ENCODE measurements around the gene SLC28A1.
"Not testable (repeated sequence)": the region's sequence is repeated elsewhere in the genome, so short reads cannot be mapped to it uniquely, and the experiment has no call there.

The SLC28A1 gene

DNA sequence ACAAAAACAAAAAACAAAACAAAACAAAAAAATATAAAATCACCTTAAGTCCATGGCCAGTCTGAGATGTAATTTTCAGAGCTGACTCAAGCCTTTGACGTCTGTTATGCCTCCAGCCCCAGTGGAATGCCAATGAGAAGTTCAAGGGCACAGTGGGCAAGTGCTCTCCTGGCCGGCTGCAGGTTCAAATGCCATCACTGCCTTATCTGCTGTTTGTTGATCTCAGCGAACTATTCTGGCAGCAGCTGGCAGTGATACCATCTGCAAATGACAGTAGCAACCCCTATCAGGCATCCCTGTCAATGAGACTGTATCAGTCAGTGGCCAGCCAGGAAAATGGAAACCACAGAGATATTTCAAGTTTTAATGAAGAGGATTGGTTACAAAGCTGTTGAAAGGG lies 86.4 kb downstream of the SLC28A1 start:
- DNase-seq (ENCODE audit: low spot score): no peak

DNA sequence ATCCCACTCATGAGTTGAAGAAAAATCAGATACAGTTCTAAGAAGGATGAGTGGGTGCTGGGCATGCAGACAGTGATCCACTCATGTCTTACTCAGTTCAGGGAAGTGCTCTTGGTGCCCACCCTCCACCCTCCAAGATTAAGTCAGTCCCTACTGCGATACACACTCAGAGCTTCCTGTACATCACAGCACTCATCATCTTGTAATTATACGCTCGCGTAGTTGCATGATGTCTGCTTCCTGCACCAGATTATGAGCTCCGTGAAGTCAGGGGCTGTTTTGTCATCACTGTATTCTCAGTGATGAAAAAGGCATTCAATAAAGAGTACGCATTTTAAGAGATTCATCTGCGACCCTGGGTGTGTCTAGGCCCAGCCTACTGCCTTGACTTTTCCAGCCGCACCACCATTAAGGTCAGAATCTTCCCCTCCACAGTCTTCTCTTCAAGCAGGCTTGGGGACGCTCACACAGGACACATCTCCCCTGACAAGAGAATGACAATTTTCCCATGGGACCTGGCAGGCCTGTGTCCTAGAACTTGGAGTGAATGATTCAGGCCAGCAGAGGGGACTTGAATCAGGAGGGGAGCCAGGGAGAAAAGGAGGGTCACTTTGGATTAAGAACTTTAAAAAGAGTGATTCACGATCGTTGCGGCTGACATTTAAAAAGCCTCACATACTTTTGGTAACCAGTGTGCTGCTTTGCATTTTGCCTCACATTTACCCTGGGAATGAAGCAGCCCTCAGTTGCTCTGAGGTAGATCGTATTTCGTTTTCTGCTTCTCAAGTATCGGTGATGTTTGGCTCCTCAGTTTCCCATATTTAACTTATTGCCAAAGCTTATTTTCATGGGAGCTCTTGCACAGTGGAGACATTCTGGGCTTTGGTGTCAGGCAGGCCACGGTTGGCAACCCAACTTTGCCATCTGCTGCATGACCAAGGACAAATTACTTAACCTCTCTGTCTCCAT lies 89.3 kb downstream of the SLC28A1 start:
- DNase-seq (ENCODE audit: low spot score): no peak

DNA sequence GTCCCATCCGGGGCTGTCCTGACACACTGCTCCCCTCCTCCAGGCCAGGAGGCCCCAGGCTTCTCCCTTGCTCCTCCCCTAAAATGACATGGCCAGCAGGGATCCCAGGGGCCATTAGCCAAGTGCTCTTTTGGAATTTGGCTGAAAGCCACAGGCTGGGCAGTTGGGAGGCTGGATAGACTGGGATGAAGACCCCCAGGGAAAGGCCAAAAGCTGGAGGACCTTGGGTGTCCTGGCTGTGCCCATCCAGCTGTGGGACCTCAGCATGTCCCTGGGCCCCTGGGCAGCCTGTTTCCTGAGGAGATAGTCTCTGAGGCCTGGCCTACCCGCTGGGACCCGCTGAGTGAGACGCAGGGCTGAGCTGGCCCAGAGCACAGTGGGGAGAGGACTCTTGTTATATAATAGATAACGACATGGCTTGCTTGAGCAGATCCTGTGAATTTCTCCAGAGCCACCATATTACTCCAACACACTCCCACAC lies 91.4 kb downstream of the SLC28A1 start:
- DNase-seq (ENCODE audit: low spot score): no peak

DNA sequence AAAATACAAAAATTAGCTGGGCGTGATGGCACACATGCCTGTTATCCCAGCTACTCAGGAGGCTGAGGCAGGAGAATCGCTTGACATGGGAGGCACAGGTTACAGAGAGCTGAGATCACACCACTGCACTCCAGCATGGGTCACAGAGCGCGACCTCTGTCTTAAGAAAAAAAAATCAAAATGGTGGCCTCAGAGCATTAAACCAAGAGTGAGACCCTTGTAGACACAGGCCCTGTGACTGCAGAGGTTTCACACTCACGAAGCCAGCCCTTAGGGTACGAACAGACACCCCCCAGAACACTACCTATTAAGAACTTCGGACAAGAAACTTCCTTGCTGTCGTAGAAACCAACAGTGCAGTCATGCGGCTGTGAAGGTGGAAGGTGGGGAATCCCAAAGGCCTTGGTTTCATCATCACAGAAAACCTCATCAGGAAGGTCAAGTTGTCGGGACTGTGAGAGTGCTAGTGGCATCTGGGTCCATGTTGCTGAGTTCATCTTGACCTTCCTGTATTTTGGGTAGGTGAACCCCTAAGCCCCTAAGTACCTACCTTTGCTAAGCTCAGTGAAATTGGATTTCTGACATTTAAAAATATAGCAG lies 92.4 kb downstream of the SLC28A1 start:
- DNase-seq (ENCODE audit: low spot score): no peak

DNA sequence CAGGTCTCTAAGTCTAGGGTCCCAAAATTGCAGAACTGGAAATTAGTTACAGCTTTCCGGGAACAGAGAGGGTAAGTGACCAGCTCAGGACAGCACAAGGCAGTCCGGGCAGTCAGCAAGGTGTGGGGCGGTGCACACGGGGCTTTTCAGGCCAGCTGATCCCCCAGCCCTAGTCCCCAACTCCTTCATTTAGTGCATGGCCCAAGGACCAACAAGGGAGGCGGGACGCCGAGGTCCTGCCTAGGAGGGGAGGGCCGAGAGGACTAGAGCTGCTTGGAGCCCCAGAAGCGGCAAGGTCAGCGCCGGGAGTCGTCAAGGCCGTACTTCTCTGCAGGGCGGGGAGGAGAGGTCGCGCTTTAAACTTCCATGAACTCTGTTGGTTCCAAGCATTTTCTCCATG lies 95.2 kb downstream of the SLC28A1 start:
- no peak for DNase-seq (ENCODE audit: low spot score)

DNA sequence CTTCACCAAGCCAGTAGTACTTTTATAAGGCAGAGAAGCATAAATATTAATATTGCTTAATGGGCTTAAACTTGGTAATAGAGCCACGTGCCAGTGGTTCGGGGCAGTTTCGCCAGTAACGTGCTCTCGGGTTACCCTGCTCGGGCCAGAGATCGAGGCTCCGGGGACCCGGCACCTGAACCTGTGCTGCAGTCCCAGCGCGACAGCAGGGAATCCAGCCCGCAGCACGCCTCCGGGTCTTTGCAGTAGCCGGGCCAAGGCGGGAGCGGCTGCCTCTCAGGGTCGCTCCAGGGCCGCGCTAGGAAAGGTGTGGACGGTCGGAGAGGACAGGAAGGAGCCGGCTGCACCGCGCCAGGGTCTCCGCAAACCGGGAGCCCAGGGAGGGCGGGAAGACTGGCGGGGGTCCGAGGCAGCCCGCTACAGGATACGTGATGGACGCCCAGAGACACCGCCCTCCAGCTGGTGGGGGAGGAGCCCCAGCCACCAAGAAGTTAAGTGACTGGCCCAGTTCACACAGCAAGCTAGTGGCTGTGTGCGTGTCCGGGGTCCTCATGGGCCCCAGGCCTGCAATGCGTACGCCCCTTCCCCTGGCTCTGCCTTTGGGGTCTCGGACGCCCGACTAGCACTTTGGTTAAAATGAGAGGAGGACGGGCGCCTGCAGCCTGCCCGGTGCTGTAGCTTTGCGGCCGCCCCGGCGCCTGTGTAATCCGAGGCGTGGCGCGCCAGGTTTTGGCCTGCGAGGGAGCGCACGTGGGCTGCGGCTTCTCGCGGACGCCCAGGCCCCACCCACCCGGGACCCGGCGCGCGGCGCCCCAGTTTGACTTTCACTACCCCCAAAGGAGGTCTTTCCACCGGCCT lies 96.0 kb downstream of the SLC28A1 start:
- DNase-seq (ENCODE audit: low spot score): peak; percentile 80

GRCh38 chr15:84981054-84981710 lies 96.7 kb downstream of the SLC28A1 start:
- DNase-seq (ENCODE audit: low spot score): peak; percentile 96

DNA sequence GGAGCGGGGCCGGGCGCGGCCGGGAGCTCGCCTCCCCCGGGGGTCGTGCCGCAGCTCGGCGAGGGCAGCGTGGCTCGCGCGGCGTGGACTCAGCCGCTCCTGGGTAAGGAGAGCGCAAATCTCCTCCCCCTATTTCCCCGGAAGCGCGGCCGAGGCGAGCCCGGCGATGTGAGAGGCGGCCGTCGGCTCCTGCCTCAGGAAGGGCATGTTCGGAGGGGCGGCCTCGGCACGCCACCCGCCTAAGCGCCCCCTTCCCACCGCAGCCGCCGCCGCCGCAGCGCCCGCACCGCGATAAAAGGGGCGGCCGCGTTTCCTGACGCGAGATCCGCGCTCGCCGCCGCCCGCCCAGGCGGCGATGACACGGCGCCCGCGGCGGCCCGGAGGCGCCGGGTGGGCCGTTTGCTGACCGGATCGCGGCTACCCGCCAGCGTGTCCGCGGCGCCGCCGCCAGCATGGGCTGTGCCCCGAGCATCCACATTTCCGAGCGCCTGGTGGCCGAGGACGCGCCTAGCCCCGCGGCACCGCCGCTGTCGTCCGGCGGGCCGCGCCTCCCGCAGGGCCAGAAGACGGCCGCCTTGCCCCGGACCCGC lies 97.3 kb downstream of the SLC28A1 start, which contains the start of gene PDE8A:
PDE8A (plus strand) TSS at position 146 of the 590 bp plus-strand sequence; CDS start at position 453, 307 bp downstream.
- DNase-seq (ENCODE audit: low spot score): peak; percentile 30

DNA sequence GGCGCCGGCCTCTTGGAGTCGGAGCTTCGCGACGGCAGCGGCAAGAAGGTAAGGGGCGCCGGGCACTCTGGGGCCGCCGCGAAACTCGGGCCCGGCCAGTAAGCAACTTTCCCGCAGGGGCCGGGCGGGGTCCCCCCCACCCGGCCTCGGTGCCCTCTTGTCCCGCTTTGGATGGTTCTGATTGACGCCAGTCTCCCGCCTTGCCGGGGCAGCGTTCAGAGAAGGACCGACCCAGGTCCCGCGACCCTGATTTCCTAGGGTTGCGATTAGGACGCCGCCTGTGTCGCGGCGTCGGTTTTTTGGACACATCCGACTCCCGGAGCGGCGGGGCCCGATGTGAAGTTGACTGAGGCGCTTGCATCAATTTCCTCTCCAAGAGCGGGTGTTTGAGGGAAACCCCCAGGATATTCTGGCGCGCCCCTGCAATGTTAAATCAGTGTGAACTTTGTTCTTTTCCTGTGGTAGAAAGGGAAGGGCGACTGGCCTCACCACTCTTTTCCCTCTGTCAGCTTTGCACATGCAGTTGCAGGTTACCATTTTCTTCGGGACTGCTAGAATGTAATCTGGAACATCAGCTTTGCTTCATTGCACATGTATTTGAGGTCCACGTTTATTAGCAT lies 97.9 kb downstream of the SLC28A1 start:
- DNase-seq (ENCODE audit: low spot score): peak; percentile 45

DNA sequence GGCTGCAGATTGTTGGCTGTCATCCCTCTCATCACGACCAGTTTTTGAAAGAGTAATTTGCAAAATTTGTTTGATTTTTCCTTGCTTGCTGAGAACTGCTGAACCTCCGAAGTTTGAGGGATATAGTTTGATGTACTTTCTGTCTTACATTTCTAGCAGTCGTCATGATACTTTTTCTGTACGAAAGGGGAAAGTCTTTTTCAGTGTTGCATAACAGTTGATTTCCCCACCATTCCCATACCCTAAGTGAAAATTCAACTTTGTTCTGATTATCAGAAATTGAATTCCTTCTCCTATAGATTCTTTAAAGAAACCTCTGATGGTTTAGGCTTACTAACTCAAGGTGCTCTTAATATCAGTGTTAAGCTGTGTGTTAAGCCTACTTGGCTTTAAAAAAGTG lies 98.8 kb downstream of the SLC28A1 start:
- DNase-seq (ENCODE audit: low spot score): no peak

DNA sequence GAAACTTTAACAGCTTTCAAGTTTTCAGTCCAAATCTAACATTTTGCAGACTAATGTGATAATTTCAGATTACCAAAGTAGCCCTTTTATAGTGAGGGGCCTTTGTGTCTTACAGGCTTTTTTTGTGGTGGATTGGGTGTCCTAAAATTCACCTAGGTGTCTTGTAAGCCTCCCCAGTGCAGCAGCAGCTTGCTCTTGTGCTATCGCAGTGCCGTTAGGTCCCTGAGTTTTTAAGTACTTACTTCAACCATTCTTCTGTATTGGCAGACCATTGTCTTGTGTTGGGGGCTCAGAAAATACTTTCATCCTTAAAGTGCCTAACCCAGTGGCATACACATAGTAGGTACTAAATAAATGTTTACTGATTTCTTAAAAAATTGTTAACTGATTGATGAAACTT lies 99.2 kb downstream of the SLC28A1 start:
- DNase-seq (ENCODE audit: low spot score): no peak

GRCh38 chr15:84985158-84985557 lies 100.7 kb downstream of the SLC28A1 start:
- DNase-seq (ENCODE audit: low spot score): no peak

- DNase-seq (ENCODE audit: low spot score): not testable (repeated sequence)
Measured at GRCh38 chr15:84987351-84987750, 102.9 kb downstream of the SLC28A1 start.

DNA sequence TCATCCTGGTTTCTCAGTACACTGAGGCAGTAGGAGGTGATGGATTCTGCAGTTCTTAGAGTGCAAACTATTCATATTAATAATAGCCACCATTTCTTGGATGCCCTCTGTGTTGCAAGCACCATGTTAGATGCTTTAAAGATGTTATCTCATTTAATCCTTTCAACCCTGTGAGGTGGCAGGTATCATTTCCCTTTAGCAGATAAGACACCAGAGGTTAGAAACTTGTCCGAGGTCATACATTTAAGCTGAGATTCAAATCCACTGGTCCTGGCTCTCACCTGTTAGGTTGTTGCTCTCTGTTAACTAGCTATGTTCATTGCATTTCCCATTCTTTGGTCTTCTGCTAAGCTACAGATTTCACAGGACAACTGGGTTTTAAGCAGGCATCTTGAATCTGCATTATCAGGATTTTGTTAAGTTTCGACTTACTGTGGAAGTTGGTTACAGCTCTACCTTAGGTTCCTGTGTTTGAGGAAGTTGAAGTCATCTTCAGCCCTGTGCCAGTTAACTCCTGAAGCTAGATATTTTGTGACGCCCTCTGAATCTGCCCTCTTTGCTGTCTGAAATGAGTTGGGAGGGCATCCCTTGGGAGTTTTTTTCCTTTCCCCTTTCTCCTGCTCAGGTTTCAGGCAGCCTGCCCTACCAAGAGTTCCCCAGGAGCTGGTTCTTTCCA lies 103.6 kb downstream of the SLC28A1 start:
- DNase-seq (ENCODE audit: low spot score): peak; percentile 17

DNA sequence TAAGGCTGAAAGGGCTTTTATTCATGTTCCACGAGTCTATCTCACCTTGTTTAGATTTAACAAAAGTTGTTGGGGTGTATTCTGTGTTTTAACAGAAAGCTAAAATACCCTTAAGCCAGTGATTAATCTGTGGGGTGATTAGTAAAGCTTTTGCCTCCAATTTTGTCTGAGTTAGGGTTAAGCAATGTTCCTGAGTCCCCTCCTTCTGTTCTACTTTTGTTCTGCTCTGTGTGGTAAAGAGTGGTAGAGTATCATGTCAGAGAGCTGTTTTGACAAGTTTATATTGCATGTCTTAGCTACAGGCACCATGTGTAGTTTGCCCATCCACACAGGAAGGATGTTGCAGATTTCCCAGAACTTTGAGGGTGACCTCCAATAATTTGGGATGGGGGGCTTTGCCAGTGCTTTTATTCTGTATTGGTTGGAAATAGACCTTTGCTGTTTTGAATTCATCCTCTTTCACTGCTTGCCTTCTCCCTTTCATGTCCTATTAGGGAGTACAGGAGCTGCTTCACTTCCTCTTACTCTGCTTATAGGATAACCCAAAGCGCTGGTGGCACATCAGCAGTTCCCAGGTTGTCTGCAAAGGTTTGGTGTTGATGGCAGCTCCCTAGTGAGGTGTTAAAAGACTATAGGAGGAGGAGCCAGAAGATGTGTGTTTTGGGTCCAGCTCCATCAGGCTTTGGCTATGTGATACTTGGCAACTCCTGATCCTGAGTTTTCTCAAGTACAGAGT lies 104.6 kb downstream of the SLC28A1 start:
- DNase-seq (ENCODE audit: low spot score): no peak

GRCh38 chr15:84990507-84990906 lies 106.0 kb downstream of the SLC28A1 start:
- no peak for DNase-seq (ENCODE audit: low spot score)

DNA sequence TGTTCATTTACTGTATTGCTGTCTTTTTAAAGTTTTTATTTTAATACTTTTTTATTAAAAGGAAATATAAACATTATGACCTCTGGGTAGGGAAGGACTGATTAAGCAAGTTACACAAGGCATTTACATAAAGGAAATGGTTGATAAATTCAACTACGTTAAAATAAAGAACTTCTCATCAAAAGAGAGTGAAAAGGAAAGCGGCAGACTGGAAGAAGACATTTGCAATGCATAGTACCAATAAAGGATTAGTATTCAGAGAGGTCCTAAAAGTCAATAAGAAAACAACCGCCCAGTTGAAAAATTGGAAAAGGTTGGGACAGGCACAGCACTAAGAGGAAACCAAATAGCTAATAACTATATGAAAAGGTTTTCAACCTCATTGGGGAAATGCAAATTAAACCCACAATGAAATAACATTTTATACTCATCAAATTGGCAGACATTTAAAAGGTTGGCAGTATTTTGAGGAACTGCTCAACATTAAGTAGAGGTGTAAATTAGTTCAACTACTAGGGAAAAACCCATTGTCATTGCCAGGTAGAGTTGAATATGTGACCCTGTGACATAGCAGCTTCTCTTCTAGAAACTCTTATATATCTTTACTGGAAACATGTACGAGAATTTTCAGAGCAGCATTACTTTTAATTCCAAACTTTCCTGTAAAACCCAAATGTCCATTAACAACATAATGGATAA lies 106.7 kb downstream of the SLC28A1 start:
- no peak for DNase-seq (ENCODE audit: low spot score)

DNA sequence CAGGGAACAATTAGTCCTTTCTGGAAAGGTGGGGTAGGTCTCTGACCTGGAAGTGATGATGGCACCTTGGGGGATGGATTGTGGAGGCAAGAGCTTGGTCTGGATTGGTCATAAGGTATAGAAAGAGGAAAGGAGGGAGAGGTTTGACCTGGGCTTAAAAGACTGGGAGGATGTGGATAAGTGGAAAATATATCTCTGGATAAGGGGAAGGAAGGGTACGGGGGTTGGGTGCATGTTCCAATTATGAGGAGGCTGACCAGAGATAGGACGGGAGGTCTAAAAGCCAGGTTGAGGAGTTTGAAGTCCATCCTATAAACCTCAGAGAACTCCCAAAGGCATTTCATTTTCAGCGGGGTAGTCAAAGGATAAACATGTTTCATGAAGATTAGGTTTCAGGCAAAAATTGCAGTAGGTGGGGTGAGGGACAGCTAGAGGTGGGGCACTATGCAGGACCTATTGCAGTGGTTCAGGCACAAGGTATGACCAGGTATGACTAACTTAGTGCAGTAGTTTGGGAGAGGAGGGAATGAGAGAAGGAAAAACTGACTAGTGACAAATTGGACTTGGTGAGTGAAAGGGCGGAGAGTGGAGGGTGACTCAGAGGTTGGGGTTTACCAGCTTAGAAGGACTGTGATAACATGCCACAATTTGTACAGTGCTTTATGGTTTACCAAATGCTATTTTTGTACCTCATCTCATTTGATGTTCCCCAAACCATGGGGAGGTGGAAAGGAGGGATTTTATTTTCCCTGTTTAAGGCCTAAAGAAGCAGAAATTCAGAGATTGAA lies 107.9 kb downstream of the SLC28A1 start:
- DNase-seq (ENCODE audit: low spot score): no peak

Data from CD4-positive, alpha-beta T cell treated with Interleukin-6 at 100 ng/mL for 8 hours (primary cell).